Psoas muscle (tissue), 8 donors: ENCODE measurements around the gene FAM163B. TPM values are rescaled to one million over a fixed set of nuclear protein-coding genes. Genes with fewer than 3 reads are reported as not detected.

Source experiments
- ATAC-seq, 4 donors: fragments of 200-7000 bp; cut with Tn5 transposase; one replicate each; pipeline ENCODE4 v1.9.1; 2020; ENCODE audit warnings: moderate library complexity in 3 of 4, mild to moderate bottlenecking in 2 of 4
- DNase-seq, 2 donors: peaks; one replicate each; pipeline ENCODE4 v3.0.0-alpha.2; 2020
- H3K27ac ChIP-seq: fragments of 200-600 bp; one replicate; pipeline ENCODE4 v1.8.0; 2022
- H3K27me3 ChIP-seq, 3 donors: fragments of 200-600 bp in 1 of 3; one replicate each; pipeline versions ENCODE4 v1.6.1 to v1.8.0; 2013 to 2022; ENCODE audit warnings: low read length in 2 of 3, mild to moderate bottlenecking in 2 of 3, moderate library complexity in 1 of 3; ENCODE audit not compliant: insufficient read depth in 3 of 3
- H3K36me3 ChIP-seq, 2 donors: fragments of 200-600 bp in 1 of 2; one replicate each; pipeline versions ENCODE4 v1.6.1 to v1.8.0; 2013 to 2022; ENCODE audit warnings: low read depth in 1 of 2, mild to moderate bottlenecking in 1 of 2, moderate library complexity in 1 of 2; ENCODE audit not compliant: insufficient read depth in 1 of 2
- H3K4me1 ChIP-seq: fragments of 200-600 bp; one replicate; pipeline ENCODE4 v1.8.0; 2022
- H3K4me3 ChIP-seq: fragments of 200-600 bp; one replicate; pipeline ENCODE4 v1.8.0; 2022; ENCODE audit warnings: mild to moderate bottlenecking
- H3K9me3 ChIP-seq: fragments of 200-600 bp; one replicate; pipeline ENCODE4 v1.8.0; 2022
- WGBS, 3 donors: extraction: QIAGEN DNeasy Blood & Tissue Kit; methylation state at CpG; one replicate each; pipeline versions ENCODE4 v1.1.6 to v1.1.7; 2013; 5-methylcytosine and 5-hydroxymethylcytosine counted together
- intact Hi-C, 2 donors: fragments of 100-400 bp; cut with DNase I; formaldehyde crosslinking; loops; one replicate each; pipeline versions ENCODE4 v1.11.0 to v1.14.2; 2022
- polyA plus RNA-seq, 3 donors: library from polyadenylated mRNA; stranded (reverse); fragments of 200-250 nt; gene quantifications; one replicate each; pipeline ENCODE4 v1.2.3, GENCODE V29; 2013
- total RNA-seq, 4 donors: library from RNA; stranded (reverse); fragmentation: NEBNext Ultra II Directional in 2 of 4; extraction: Animal tissue kit (Norgen Biotek cat#: 25700) in 2 of 4; gene quantifications; one replicate each; pipeline versions ENCODE4 v1.2.1 to v1.2.4, GENCODE V29; 2021 to 2023
- TF ChIP-seq, protein P1 (sequence below): fragments of 200-600 bp; IDR thresholded peaks from one replicate; pipeline ENCODE4 v1.8.0; 2022; ENCODE audit warnings: antibody characterized with exemption
- donor health status: healthy with polysubstance abuse.
- donor health status: DM: no; HTN: no; CAD: no; lungs with moderate emphysema.
- donor health status: Bipolar disorder and iron deficiency.
- donor health status: healthy.
- donor health status: DM: yes; HTN: yes; CAD: no.
- donor health status: DM: no; HTN: no; CAD: no.
- donor health status: DM: no; HTN: no; CAD: no.
- donor health status: DM: yes; HTN: yes; CAD: no.

FAM163B gene
- total and polyA plus RNA-seq, 7 donors: not detected

DNA sequence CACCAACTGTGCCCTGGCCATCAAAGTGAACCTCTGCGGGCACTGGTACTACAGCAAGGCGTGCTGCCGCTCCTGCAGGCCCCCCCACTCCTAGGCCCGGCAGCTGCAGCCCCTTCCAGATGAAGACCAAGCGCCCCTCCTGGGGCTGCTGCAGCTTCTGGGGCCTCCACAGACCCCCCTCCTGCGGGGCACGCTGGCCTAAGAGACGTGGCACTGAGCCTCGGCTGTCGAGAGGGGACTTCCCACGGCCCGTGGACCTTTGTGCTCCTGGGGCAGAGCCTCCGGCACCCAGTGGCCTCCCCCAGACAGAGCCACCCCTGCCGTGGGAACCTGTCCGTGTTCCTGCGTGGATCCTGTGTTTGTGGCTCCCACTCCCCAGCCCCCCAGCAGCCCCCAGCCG, 34.4 kb downstream of the FAM163B start:
- Histone ChIP-seq H3K9me3 (no peaks in the 10 kb centered on the region), H3K36me3 (no peaks in the 10 kb centered on the region), H3K4me1 (no peaks in the 10 kb centered on the region), H3K27me3 (peaks cover 0 to 56% (median 11%) of the 10 kb centered on the region in 3 donors), H3K27ac (no peak overlapping the region), H3K4me3 (no peak overlapping the region)
- DNase-seq (no peak), ATAC-seq (no peak)
- intact Hi-C loops: no loop called here
- TF ChIP-seq, protein P1, sequence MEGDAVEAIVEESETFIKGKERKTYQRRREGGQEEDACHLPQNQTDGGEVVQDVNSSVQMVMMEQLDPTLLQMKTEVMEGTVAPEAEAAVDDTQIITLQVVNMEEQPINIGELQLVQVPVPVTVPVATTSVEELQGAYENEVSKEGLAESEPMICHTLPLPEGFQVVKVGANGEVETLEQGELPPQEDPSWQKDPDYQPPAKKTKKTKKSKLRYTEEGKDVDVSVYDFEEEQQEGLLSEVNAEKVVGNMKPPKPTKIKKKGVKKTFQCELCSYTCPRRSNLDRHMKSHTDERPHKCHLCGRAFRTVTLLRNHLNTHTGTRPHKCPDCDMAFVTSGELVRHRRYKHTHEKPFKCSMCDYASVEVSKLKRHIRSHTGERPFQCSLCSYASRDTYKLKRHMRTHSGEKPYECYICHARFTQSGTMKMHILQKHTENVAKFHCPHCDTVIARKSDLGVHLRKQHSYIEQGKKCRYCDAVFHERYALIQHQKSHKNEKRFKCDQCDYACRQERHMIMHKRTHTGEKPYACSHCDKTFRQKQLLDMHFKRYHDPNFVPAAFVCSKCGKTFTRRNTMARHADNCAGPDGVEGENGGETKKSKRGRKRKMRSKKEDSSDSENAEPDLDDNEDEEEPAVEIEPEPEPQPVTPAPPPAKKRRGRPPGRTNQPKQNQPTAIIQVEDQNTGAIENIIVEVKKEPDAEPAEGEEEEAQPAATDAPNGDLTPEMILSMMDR: no peak
- 47 to 63% (median 57%) methylated on average over 17 of the region's 17 CpGs for WGBS, 3 donors

DNA sequence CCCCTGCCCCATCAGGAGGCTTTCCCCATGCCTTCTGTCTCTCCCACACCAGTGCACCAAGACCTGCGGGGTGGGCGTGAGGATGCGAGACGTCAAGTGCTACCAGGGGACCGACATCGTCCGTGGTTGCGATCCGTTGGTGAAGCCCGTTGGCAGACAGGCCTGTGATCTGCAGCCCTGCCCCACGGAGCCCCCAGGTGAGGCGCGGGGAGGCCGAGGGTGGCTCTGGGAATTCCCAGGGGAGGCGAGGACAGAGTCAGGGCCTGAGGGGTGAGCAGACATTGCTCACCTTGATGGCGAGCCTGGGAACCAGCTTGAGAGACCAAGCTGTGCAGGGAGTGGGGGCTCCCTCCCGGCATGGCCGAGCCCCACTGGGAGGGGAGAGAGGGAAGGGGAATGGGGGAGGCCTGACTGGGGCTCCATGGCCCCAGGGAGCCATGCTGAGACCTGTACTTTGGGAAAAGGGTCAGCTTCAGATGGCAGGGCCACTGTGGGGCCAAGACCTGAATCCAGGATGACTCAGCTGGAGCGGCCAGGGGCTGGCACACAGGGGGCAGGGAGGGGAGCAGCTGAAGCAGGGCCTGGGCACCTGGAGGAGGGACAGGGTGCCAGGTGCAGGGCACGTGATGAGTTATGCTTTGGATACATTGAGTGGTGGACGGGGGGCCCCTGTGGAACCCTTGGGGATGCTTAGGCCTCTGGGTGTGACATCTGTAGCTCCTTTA, 35.2 kb downstream of the FAM163B start:
- ATAC-seq: no peak
- H3K27ac ChIP-seq: no peak overlapping the region
- TF ChIP-seq, protein P1: no peak
- DNase-seq: no peak
- H3K27me3 ChIP-seq: peaks cover 0 to 64% (median 13%) of the 10 kb centered on the region in 3 donors
- H3K36me3 ChIP-seq: no peaks in the 10 kb centered on the region
- H3K4me3 ChIP-seq: no peak overlapping the region
- WGBS, 3 donors: 65 to 85% (median 76%) methylated on average over 21 of the region's 21 CpGs
- no peaks in the 10 kb centered on the region for H3K4me1 ChIP-seq
- intact Hi-C loops: no loop called here
- no peaks in the 10 kb centered on the region for H3K9me3 ChIP-seq

DNA sequence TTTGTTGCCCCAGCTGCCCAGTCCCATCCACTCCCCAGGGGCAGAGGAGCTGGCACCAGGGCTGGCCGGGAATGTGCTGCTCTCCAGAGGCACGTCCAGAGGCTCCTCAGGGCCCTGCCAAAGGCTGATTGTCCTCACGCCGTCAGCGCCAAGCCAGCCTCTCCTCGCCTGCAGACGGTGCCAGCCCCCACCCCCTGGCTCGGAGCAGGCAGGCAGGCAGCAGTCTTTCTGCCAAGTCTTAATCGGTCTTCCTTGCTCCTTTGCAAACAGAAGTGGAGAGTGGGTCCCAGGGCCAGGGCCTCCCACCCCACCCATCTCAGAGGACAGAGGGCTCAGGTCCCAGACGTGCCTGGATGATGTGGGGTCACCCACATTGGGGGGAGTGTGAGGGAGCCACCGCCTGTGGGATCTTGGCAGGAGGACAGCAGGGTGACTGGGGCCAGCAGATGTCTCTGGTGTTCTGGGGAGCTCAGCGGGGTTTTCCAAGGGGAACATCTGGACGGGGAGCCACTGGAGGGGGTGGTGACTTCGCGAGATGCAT, 36.3 kb downstream of the FAM163B start:
- DNase-seq (peak; percentile 56 to 77), ATAC-seq (peak; percentile 49 to 82 (median 78))
- TF ChIP-seq, protein P1: no peak
- Histone ChIP-seq H3K27me3 (peaks cover 0 to 65% (median 14%) of the 10 kb centered on the region in 3 donors), H3K36me3 (no peaks in the 10 kb centered on the region), H3K27ac (no peak overlapping the region), H3K4me3 (no peak overlapping the region), H3K4me1 (no peaks in the 10 kb centered on the region), H3K9me3 (no peaks in the 10 kb centered on the region)
- 15 to 30% (median 22%) methylated on average over 15 of the region's 15 CpGs for WGBS, 3 donors
- intact Hi-C loops: no loop called here

DNA sequence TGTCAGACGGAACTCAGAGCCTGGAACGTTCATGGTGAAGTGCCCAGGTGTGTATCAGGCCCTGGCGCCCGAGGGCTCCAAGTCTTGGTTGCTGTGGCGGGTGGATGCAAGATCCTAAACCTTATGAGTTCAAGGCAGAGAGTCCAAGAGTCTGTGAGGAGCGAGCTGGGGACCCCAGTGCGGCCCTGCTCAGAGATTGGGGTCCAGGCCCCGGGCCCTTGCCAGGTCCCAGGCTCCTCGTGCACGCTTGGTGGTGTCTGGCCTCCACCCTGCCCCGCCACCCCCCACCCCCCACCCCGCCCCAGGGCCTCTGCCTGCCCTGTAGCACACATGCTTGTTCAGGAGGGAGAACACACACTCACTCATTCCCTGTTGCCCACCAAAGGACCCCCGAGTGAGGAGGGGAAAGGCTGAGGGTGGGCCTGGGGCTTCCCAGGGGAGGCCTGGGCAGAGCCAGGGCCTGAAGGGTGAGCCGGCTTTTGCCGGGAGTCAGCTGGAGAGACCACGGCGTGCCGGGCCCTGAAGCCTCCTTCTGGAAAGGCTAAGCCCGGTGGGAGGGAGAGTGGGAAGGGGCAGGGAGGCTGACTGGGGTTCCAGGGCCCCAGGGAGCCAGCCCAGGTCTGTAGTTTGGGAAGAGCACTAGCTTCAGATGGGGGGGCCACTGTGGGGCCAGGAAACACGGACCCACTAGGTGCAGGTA, 37.1 kb downstream of the FAM163B start:
- Histone ChIP-seq H3K4me3 (no peak overlapping the region), H3K9me3 (no peaks in the 10 kb centered on the region), H3K27ac (no peak overlapping the region), H3K27me3 (peaks cover 0 to 69% (median 14%) of the 10 kb centered on the region in 3 donors), H3K36me3 (no peaks in the 10 kb centered on the region), H3K4me1 (no peaks in the 10 kb centered on the region)
- TF ChIP-seq, protein P1: no peak
- intact Hi-C loops: no loop called here
- ATAC-seq: no peak
- WGBS, 3 donors: 56 to 68% (median 56%) methylated on average over 18 to 20 of the region's 20 CpGs
- no peak for DNase-seq
